HG02798 (cell line): ENCODE data around the gene CCDC40.
"Not testable (repeated sequence)": the region's sequence is repeated elsewhere in the genome, so short reads cannot be mapped to it uniquely, and the experiment has no call there.

Experiments
- ATAC-seq: cut with Tn5 transposase; IDR thresholded peaks from one replicate; pipeline ENCODE4 v1.9.1; 2021; ENCODE audit warnings: mild to moderate bottlenecking; ENCODE audit not compliant: unreplicated experiment, poor library complexity

CCDC40 gene

DNA sequence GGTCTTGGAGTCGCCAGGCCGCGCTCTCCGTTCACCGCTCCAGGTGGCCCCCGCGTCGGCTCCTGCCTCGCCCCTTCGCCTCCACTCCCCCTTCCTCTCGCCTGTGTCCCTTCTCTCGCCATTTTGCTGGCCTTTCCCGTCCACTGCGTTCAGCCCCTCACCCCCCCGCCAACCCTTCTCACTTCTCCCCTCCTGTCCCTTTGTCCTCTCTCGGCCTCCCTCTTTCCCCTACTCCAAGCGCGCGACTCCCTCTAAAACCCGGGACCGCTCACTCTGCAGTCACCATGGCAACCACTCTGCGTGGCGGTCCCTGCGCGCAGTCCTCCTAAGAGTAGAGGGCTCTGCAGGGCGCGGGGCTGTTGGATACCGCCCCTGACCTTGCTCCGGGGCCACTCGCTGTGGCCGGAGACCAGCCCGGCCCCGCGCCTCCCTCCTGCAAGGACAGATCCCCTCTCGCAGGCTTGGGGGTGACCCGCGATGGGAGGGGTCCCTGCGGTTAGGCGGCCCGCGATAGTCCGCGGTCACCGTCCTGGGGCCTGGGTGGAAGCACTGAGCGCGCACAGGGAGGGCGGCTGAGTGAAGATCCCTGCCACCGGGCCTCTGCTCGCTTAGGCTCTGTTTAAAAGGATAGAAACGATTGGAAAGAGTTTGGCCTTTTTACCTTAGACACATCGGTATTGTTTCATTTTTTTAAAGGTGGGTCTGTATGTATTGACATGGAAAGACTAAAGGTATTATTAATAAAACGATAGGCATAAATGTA is 454 bp downstream of the CCDC40 start:
- no peak for ATAC-seq

DNA sequence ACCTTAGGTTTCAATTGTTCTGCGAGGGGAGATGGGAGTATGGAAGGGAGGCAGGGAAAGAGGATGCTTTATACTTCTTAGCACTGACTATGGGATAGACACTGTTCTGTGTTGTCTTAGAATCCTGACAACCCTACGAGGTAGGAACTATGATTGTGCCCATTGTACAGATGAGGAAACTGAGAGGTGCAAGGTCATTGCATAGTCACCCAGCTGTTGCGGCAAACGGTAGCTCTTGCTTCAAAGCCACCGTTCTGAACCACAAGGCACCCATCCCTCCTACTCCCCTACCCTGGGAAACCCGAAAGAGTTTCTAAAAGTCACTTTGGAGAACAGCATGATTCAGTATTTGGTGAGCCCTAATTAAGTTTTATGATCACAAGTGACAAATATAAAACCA is 7.5 kb downstream of the CCDC40 start:
- ATAC-seq, result no peak

GRCh38 chr17:80045703-80046102 is 9.3 kb downstream of the CCDC40 start:
- ATAC-seq, result no peak

DNA sequence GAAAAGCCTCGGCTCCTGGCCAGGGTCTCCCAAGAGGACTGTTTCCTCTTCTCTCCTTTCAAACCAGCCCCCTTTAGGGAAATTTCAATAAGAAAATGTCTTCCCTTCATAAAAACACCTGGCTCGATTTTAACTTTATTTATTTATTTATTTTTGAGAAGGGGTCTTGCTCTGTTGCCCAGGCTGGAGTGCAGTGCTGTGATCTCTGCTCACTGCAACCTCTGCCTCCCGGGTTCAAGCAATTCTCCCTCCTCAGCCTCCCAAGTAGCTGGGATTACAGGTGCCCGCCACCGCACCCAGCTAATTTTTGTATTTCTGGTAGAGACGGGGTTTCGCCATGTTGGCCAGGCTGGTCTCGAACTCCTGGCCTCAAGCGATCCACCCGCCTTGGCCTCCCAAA is 10.3 kb downstream of the CCDC40 start:
- ATAC-seq, result not testable (repeated sequence)

GRCh38 chr17:80047176-80047575 is 10.7 kb downstream of the CCDC40 start:
- ATAC-seq, result no peak

DNA sequence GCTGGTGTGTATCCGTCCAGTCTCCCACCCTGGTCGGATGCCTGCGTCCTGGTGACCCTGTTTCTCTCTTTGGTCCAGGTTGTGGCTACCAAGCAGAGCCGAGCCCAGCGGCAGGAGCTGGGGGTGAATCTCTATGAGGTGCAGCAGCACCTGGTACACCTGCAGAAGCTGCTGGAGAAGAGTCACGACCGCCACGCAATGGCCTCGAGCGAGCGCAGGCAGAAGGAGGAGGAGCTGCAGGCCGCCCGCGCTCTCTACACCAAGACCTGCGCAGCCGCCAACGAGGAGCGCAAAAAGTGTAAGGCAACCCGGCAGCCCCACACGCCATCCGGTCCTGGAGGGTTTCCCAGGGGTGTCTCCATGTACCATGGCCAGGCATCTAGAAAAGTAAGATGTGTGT is 13.5 kb downstream of the CCDC40 start:
- no peak for ATAC-seq

DNA sequence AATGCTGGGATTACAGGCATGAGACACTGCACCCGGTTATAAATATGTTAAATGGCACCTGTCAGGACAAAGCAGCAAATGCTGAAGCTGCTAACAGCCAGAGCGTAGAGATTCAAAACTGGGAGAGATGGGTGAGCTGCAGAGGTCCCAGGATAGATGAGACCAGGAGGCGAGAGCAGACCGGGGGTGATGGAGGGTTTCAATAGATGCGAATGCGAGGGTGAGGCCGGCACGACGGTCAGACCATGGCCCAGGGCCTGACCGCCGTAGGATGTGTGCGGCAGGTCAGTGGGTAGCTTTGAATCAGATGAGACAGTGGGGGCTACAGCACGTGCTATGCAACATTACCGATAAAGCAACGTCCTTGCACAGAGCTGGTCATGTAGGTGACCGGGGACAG is 14.3 kb downstream of the CCDC40 start:
- ATAC-seq, result no peak

GRCh38 chr17:80051681-80052080 is 15.2 kb downstream of the CCDC40 start:
- ATAC-seq, result no peak

DNA sequence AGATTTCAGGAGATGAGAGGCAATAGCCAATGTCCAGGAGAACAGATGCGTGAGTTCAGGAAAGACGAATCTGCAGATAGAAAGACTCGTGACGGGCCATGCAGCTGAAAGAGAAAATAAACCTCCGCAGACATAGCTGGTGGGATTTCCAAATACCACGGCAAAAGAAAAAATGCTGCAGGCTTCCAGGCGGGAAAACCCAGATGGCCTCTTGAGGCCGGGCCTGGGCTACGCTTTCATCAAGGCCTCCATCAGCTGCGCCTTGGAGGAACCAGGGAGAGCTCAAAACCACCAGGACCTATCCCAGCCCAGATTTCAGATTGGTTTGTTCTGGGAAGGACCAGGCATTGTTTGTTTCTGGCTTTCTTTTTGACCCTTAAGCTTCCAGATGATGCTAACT is 16.7 kb downstream of the CCDC40 start:
- no peak for ATAC-seq

DNA sequence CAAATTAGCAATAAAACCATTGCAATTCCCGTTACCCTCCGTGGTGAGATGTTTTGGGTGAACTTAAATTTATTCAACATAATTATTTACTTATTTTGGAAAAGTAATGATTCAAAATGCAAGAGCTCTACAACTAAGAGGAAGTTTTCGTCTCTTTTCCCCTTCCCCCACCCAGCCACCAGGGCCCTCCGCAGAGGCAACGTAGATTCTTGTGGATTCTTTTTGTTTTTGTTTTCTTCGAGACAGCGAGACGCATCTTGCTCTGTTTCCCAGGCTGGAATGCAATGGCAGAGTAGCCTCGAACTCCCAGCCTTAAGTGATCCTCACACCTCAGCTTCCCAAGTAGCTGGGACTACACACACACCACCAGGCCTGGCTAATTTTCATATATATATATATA is 19.2 kb downstream of the CCDC40 start:
- no peak for ATAC-seq

GRCh38 chr17:80058311-80058955 is 22.0 kb downstream of the CCDC40 start:
- ATAC-seq, result no peak

DNA sequence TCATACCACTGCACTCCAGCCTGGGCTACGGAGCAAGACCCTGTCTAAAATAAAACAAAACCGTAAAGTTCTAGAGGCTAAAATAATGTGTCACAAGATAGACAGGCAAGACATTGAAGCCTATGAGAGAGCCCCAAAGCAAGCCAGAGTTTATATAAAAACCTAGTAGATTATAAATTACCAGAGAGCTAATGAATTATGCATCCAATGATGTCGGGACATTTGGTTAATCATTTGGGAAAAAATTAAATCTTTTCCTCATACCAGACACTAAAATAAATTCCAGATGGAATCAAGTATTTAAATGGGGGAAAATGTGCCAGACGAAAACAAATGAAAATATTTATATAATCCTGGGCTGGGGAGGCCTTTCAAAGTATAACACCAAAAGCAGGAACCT is 24.2 kb downstream of the CCDC40 start:
- no peak for ATAC-seq

- no peak for ATAC-seq
These were observed 25.0 kb downstream of the CCDC40 start for GRCh38 chr17:80061421-80061820.

DNA sequence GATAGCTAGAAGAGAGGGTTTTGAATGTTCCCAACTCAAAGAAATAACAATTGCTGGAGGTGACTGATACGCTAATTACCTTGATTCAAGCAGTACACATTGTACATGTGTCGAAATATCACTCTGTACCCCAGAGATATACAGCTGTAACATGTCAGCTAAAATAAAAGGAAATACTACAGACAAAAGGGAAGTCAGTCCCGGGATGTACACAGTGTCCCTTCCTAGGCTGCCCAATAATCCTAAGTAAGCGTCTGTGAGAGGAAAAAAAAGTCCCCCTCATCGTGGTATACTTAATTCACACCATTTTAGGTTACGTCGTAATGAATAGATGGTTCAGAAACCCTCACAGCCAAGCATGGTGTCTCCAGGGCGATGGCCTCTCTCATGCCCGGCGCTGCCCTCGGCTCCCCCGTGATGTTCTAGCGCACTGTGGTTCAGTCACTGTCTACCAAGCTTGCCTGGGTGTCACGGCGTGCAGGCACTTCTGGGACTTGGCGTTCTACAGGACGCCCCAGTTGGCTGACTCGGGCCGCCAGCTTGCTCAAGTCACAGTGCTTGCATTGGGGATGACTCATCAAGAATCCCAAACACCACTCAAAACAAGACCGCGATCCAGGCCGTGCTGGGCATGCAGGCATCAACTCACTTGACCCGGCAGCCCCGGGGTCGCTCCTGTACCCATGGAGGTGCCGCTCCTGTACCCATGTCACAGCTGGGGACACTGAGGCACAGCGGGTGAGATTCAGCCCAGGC is 27.6 kb downstream of the CCDC40 start:
- no peak for ATAC-seq

DNA sequence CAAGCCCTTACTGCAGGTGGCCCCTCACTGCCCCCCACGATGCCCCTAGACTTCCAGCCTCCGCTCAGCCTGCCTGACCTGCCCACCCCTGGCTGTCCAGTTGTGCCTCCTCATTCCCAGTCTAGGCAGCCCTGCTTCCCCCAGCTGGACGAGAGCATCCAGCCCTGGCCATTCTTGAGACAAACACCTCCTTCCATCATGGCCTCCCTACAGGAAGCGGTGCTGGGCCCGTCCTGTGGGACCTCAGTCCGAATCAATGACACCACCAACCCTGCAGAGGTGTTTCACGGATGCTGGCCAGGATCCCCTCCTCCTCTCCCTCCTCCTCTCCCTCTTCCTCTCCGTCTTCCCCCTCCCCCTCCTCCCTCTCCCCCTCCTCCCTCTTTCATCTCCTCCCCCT is 28.3 kb downstream of the CCDC40 start:
- no peak for ATAC-seq

DNA sequence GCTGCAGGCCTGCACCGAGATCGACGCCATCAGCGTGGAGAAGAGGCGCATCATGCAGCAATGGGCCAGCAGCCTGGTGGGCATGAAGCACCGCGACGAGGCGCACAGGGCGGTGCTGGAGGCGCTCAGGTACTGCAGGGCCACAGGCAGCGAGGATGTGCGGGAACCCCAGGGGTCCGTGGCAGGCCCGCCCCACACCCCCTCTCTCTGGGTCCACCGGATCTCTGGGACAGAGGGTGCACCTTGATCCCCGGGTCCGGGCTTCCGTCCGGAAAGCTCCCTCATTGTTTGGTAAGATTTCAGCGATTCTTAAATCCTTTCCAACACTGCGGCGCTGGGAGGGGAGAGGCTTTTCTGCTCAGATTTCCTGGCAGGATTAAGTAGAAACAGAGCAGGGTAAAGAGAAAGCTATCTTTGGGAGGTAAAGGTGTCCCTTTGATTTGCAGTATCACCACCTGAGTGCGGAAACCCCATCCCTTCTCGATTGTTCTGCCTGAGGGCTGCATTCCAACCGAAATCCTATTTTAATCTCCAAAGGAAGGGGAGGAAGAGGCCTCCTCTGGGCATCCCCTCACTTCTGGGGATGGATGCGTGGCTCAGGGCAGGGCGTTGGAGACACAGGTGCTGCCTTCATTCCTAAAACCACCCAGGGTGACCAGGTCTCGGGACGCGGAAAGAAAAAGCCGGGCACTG is 29.2 kb downstream of the CCDC40 start:
- no peak for ATAC-seq

DNA sequence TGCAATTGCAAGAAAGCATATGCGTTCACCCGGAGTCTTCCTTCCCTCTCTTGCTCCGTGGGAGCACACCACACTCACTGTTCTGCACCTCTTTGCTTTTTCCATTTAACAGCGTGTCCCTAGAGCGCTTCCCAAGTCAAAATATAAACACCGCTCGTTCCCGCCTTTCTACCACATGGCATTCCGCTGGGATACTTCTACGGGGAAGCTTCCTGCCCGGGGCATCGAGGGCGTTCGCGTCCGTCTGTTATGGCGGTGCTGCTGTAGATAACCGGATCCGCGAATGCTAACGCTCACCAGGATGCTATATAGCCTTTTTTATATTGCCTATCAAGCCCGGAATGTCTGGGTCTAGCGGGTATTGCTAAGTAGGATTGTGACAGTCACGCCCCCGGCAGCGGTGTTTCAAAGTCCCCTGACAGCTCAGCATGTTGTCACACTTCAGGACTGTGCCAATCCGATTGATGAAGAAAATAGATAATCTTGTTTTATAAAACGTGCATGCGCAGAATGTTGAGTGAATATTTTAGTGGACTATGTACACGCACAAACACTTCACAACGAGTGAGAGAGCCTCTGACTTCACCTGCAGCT is 31.0 kb downstream of the CCDC40 start:
- ATAC-seq, result no peak

DNA sequence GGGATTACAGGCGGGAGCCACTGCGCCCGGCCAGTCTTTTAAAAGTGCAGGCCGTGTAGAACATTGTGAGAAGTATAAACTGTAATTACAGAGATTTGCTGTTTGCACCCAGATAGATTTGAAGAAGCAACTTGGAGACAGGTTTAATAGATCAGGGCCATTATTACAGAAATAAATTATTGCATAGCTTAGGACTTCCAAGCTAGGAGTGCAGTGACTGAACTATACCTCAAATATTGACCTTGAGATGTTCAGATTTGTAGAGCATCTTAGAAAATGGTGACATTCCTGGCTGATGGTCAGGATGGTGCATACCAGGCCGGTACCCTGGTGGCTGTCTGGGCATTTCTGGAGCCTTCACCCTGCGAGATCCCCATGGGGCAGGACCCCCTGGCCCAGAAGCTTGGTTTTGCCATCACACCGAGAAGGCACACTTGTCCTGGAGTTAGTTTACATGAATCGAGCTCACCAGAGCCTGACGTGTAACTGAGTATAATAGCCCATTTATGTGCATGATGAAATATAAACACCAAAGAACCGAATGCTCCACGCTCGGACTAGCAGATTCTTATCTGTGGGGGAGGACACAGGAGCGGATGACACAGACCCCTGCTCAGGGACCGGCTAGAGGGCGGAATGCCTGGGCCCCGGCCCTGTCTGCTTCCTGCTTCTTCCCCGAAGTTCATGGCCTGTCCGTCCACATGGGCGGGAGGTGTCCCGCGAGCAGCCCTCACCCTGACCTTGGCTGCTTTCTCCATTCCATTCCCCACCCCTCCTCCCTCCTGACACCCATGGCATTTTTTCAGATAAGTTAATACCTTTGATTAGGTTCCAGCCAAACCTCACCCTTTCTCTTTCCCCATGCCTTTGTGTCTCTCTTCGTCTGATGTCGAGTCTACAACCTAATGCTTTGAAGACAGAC is 32.1 kb downstream of the CCDC40 start:
- ATAC-seq, result no peak

DNA sequence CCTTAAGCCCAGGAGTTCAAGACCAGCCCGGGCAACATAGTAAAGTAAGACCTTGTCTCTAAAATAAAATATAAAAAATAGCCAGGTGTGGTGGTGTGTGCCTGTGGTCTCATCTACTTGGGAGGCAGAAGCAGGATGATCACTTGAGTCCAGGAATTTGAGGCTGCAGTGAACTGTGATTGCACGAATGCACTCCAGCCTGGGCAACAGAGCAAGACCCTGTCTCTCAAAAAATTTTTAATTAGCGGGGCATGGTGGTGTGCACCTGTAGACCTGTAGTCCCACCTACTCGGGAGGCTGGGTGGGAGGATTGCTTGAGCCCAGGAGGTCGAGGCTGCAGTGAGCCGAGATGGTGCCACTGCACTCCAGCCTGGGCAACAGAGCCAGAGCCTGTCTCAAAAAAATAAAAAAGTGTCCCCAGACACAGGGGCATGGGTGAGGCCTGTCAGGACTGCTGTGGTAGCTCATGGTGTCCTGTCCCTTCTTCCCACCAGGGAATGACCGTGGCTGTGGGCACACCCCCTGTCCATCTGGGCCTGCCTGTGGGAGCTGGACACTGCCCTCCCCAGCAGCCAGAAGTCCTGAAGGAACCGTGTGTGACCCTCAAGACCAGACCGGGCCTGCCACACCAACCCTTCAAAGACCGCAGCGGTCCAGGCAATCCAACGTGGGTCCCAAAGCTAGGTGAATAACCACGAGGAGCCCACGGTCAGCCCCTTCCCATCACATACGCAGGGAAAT is 34.1 kb downstream of the CCDC40 start:
- no peak for ATAC-seq
